Measurements from ENCODE around the gene PLSCR5. TPM values are rescaled to one million over a fixed set of nuclear protein-coding genes. Genes with fewer than 3 reads are reported as not detected.

Gene PLSCR5
- not detected for polyA plus RNA-seq (ENCODE audit: insufficient read length in 4 of 4)

- DNase-seq (ENCODE audit: low read depth in 4 of 4, low spot score in 3 of 4) = no peak
Measured at GRCh38 chr3:146605106-146605505, at the start of gene PLSCR5. TSS of gene PLSCR5 (minus strand) at chr3:146605346. CDS start at chr3:146605212, 134 bp downstream.

DNA sequence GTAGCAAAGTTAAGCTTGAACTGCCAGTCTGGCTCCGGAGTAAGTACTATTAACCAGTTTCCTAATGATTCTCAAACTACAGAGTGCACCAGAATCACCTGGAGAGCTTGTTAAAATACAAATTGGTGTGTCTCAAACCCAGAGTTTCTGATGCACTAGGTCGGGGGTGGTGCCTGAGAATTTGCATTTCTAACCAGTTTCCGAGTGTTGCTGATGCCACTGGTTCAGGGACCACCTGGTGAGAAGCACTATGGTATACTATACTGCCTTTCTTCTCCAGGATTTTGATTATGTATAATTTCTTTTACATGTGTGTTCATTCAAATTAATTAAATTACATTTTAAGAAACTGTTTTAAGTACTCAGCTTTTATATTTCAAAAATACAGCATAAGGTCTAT lies 48.8 kb upstream of the PLSCR5 start:
- no peak for DNase-seq (ENCODE audit: low read depth in 4 of 4, low spot score in 3 of 4)

DNA sequence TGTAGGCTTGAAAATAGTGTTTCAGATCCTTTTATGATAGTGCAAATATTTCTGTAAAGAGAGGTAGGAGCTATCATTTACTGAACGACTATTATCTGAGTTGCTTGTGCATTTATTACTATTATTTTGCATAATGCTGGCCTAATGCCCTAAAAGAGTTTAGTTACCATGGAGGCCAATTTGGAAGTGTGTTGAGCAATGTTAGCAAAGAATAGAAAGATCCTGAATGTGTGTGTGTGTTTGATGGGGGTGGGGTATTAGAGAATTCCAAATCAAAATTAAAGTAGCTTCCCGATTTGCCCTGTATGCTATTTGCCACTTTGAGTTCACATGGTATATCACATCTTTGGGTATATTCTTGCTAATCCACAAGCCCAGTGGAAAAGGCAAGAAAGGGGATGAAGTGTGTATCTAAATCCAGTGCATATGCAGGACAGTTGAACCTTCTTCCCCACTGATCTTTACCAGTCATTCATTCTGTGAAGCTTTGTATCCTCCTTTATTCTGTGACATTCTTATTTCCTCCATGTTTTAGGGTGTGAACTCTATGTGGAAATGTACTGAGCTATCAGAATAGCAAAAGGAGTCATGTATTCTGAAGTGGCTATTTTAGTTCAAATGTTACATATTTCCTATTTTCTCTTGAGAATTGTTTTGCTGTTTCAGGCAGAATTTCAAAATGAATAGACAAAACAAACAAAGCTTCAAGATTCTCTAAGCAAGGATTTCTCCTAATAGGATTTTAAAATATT lies 45.7 kb upstream of the PLSCR5 start:
- no peak for DNase-seq (ENCODE audit: low read depth in 4 of 4, low spot score in 3 of 4)

DNA sequence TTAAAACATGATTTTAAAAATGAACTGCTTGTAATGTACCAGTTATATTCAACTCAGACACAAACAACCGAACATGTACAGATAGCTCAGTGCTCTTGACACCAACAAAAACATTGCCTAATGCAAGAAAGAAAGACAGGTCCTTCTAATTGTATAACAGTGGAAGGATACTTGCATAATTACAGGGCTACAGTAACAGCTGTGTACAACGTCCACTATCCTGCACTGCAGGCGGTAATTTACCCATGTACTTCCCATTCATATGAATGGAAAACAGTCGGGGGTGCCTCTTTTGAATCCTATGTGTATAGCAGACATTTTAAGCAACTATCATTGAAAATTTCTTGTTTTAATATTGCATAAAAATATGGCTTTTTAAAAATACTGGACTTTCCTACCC lies 41.1 kb upstream of the PLSCR5 start:
- no peak for DNase-seq (ENCODE audit: low read depth in 4 of 4, low spot score in 3 of 4)

- peak in 1 of 4 donors; percentile 7 for DNase-seq (ENCODE audit: low read depth in 4 of 4, low spot score in 3 of 4)
Measured at GRCh38 chr3:146640955-146641867, 36.1 kb upstream of the PLSCR5 start.

DNA sequence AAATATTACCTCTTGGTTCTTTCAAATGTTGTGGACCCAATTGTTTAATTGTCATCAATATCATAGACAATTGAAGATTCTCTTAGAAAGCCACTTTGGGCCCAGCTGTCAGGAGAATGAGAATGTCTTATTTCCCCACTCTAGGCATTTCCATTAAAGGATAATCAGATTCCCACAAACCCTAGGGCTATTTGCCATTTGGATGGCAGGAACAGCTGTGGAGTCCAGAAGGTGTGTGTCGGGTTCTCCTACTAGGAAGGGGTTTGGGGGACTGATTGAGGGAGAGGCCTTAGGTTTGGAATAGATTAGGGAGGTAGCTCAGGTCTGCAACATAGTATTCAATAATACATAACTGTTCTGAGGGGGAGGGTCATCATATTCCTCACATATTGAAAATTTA lies 35.2 kb upstream of the PLSCR5 start:
- no peak for DNase-seq (ENCODE audit: low read depth in 4 of 4, low spot score in 3 of 4)

DNA sequence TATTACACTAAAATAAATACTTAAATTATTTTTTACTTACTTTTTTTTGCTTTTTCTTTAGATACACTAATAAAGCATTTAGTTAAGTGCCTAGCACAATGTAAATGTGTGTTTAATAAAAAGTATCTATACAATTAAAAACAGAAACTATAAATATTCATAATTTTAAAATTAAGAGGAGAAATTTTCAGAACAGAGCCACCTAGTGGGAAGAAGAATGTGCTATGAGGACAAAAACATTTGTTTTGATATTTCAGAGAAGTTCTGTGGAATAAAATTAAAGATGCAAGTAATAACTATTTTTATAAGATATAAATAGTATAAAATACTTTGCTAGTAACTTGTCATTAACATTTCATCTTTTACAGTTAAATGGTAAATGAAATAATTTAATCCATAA lies 33.6 kb upstream of the PLSCR5 start:
- DNase-seq (ENCODE audit: low read depth in 4 of 4, low spot score in 3 of 4) = no peak

GRCh38 chr3:146637871-146638270 lies 32.7 kb upstream of the PLSCR5 start:
- no peak for DNase-seq (ENCODE audit: low read depth in 4 of 4, low spot score in 3 of 4)

DNA sequence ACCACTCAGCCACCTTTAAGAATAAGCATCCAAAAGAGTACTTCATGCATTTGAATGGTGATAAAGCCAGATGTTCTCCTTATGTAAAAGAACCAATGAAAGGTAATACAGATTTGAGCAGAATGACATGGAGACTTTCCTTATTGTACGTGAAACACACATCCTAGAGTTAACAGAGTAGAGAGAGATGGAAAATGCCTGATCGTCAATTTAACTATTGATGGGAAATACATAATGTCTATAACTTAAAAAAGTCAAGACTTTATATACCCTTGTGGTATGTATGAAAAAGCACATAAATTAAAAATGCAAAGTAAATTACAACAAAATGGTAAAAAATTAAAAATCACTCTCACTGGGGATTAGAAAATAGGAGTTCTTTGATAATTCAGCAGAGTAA lies 31.7 kb upstream of the PLSCR5 start:
- no peak for DNase-seq (ENCODE audit: low read depth in 4 of 4, low spot score in 3 of 4)

GRCh38 chr3:146634346-146634745 lies 29.2 kb upstream of the PLSCR5 start:
- DNase-seq (ENCODE audit: low read depth in 4 of 4, low spot score in 3 of 4) = no peak

DNA sequence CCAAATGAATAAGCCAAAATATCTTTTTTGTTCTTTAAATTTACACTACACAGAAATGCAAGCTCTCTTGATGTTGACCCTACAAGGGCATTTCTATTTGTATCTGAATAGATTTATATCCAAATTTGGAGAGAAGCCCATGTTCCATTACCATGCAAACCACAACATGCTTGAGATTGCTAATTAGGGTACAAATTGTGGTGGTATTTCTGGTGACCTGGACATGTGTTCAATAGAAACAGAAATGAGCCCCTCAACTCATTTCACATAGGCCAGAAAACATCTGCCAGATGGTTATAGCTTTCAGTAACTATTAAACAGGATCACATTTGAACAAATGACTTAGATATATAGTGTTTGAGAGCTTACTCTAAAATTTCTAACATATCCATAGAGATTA lies 23.5 kb upstream of the PLSCR5 start:
- DNase-seq (ENCODE audit: low read depth in 4 of 4, low spot score in 3 of 4) = no peak

DNA sequence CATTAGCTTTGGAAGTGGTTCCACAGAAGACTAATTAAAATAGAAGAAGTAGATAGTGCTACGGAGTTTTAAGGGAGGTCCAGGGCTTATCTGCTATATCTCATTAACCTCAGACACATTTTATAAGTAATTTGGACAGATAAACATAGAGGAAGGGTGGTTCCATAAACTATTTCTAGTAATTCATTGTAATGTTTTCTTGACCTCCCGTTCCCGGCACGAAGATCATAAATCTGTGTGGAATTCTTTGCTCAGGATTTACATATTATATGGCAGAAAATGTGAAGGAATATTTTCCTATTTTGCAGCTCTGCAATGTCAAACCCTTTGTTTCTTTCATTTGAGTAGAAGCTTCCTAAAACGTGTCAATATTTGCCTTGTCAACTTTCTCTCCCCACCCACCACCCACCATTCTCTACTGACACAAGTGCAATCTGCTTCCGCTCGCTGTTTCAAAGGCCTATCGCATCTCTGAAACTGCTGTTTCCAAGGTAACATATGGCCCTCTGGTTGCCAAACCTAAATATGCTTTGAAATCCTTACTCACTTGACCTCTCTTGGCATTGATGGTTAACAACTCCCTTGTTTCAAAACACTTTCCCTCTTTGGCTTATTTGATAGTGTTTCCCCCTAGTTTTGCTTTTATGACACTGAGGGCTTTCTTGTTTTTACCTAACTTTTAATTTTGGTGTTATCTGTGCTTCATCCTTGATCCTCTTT lies 21.4 kb upstream of the PLSCR5 start:
- no peak for DNase-seq (ENCODE audit: low read depth in 4 of 4, low spot score in 3 of 4)

- no peak for DNase-seq (ENCODE audit: low read depth in 4 of 4, low spot score in 3 of 4)
Measured at GRCh38 chr3:146625186-146625775, 20.1 kb upstream of the PLSCR5 start.

DNA sequence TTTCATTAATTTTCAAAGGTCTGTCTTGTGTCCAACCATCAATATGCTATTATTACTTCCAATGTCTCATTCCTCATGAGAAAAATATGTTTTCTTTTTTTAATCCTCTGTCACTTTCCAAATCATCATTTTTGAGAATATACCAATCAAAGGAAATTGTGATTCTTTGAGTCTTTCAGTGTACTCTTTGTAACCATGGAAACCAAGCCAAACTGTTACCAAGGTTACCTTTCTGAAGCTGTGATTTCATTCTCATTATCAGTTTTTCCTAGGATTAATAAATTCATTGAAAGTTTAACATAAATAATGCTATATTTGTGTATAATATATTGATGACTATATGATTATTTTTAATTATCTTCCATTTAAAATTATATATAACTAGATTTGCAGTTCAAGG lies 16.6 kb upstream of the PLSCR5 start:
- DNase-seq (ENCODE audit: low read depth in 4 of 4, low spot score in 3 of 4) = no peak

DNA sequence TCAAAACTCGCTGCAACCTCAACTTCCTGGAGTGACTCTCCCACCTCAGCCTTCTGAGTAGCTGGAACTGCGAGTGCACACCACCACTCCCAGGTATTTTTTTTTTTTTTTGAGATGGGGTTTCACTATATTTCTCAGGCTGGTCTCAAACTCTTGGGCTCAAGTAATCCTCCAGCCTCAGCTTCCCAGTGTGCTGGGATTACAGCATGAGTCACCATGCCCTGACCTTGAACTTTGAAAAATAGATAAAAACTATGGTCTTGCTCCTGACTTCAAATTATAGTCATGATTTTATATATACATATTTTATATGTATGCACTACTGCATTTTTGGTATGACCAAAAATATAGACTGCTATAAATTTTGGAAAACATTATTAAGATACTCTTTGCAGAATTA lies 6.9 kb upstream of the PLSCR5 start:
- no peak for DNase-seq (ENCODE audit: low read depth in 4 of 4, low spot score in 3 of 4)

GRCh38 chr3:146611096-146611495 lies 6.0 kb upstream of the PLSCR5 start:
- DNase-seq (ENCODE audit: low read depth in 4 of 4, low spot score in 3 of 4) = no peak

DNA sequence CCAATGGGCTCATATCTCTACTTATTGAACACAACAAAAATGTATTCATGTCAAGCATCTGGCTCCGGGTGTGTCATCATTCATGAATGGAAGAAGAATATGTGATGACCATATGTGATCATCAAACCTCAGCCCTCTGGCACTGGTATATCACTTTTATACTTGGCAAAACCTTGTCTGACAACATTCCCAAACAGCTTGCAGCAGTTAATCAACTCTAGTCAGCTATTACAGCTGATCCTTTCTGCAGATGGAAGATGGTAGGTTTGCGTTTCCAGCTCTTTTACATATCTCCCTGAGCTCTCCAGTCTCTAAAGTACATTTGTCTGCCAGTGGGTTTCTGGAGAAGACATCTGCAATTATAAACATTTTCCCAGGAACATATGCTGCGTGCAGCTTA lies 6.6 kb downstream of the PLSCR5 start:
- no peak for DNase-seq (ENCODE audit: low read depth in 4 of 4, low spot score in 3 of 4)

DNA sequence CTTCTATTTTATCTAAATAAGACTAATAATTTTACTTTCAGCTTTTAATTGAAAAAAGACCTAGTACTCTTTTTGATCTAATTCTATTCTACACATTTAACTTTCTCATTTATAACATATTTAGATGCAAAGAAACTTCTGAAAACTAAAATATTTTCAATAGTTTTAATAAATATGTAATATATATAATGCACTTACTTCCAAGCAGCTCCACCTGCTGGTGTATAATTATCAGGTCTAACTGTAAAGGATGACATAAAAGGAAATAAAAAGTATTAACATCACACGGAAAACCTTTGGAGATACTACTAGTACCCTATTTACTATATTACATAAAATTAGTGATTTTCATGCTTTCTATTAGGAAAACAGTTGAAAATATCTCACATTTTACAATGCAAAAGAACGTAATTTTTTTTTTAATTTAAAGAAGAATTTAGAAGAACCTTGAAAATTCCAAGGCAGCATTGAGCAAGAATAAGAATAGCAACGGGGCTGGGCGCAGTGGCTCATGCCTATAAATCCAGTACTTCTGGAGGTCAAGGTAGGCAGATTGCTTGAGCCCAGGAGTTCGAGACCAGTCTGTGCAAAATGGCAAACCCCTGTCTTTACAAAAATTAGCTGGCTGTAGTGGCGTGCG lies 10.2 kb downstream of the PLSCR5 start:
- DNase-seq (ENCODE audit: low read depth in 4 of 4, low spot score in 3 of 4) = no peak

DNA sequence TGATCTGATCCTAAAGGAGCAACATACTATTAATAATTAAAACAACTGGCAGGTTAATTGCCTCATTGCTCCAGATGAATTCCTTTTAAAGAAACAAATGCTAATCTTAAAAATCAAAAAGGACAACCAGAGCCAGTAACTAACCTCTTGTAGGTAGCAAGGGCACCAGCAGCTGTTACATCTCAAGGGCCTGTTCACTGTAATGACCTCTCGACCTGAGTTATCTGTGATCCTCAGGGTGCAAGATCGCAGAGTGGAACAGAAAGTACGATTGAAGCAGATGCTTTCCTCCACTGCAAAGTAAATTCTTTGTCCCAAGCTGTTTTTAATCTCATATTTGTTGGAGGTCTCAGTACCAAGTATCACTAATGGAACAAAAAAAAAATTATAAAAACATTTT lies 11.4 kb downstream of the PLSCR5 start:
- no peak for DNase-seq (ENCODE audit: low read depth in 4 of 4, low spot score in 3 of 4)

DNA sequence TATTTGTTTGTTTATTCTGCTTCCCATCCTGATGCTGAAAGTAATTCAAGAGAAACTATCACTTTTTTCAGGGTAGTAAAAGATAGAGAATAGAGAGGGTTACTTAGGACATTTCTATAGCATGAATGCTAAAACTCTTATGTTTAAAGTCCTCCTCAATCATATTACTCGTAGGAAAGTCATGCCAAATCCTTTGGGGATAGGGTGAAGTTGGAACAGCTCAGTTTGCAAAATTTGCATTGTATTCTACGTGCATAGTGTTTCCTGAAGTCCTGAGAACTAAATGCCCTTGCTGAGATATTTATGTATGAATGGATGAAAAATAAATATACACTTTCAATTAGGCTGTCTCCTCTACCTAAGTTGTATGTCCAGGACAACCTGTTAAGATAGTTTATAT lies 14.6 kb downstream of the PLSCR5 start:
- no peak for DNase-seq (ENCODE audit: low read depth in 4 of 4, low spot score in 3 of 4)

Measured in left renal pelvis (tissue), 4 donors.